Measurements from ENCODE around the gene ARL6IP4.

ARL6IP4 gene

DNA sequence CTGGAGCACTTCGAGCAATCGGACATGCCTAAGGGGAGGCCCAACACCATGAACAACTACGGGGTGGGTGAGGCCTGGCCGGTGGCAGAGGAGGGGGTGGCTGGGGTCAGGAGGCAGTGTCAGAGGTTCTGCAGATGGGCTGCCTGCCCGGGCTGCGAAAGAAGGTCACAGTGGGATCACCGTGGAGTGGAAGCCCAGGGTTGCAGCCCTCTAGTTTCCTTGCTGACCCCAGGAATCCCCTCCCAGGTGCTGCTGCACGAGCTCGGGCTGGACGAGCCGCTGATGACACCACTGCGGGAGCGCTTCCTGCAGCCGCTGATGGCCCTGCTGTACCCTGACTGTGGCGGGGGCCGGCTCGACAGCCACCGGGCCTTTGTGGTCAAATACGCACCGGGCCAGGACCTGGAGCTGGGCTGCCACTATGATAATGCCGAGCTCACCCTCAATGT, 1.9 kb upstream of the ARL6IP4 start:
- DNase-seq (ENCODE audit: low spot score): no peak

GRCh38 chr12:122979001-122979907, 1.2 kb upstream of the ARL6IP4 start:
- DNase-seq (ENCODE audit: low spot score): no peak

DNA sequence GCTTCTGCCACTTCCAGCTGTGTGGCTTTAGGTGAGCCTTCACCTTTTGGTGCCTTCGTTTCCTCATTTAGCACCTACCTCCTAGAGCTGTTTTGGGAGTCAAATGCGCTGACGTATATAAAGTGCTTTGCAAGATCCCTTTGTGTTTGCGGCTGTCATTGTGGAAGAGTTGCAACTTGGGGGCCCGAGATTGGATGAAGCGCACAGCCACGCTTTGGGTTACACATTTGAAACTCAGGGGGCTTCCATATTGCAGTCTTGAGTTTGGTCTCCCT, 636 bp upstream of the ARL6IP4 start:
- DNase-seq (ENCODE audit: low spot score): no peak

GRCh38 chr12:122981036-122981471, 573 bp downstream of the ARL6IP4 start:
- DNase-seq (ENCODE audit: low spot score): no peak

GRCh38 chr12:122981587-122982476, 1.4 kb downstream of the ARL6IP4 start:
- no peak for DNase-seq (ENCODE audit: low spot score)

GRCh38 chr12:122982477-122982815, 2.0 kb downstream of the ARL6IP4 start:
- no peak for DNase-seq (ENCODE audit: low spot score)

GRCh38 chr12:122982963-122983788, 2.7 kb downstream of the ARL6IP4 start:
- no peak for DNase-seq (ENCODE audit: low spot score)

DNA sequence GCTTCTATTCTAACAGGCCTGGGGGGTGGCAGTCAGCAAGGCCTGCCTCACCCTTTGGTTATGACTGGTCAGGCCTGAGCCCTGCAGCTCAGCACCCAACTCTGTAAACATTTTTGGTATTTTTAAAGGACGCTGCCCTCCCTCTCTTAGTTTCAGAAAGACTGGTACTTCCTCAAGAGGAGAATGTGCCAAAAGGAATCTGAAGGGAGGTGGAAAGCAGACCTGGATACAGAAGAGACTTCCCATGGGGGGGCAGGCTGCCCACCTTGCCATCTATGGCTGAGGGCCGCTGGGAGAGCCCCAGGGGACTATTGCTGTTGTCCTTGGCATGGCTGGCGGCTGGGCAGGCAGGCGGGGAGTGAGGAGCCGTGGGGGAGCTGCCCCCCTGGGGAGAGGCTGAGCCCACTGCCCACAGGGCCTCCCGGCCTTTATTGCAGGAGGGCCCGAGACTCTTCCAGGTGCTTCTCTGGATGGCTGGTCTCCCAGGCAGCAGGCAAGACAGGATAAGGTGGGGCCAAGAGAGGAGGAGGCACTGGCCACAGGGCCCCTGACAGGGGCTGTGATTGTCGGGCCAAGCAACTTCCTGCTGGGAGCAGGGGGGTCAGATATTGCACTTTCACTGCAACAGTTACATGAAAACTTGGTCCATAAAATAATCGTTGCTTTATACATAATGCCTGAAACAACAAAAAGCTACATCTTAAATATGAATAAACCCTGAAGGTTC, 3.5 kb downstream of the ARL6IP4 start:
- DNase-seq (ENCODE audit: low spot score): no peak

DNA sequence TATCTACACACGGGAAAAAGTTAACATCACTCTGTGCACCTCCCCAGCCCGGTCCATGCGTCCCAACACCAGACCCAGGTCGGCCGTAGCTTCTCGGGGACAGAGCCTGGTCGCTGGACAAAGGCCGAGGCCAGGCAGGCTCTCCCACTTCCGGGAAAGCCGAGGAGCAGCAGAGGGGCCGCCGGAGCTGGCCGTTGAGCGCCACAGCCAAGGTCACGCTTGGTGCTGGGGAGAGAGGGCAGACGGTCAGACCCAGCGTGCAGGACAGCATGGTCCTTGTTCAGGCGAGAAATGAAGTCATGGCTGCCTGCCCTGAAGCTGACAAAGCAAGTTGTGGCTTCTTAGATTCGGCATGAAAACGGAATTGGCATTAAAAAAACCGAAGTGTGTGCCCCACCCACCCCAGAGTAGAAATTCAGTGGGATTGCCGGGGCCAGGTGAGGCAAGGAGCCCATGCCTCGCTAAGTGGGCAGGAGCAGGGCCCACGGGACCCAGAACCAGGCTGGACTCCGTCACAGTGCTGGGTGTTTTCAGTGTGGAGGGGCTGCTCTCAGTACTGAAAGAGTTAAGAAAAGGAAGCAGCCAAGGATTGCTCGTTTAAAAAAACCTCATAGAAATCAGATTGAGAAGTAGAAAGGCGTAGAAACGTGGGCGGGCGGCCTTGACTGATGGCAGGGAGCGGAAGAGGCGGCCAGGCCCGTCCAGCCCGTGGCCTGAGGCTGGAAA, 4.3 kb downstream of the ARL6IP4 start:
- DNase-seq (ENCODE audit: low spot score): no peak

GRCh38 chr12:122985338-122986257, 5.1 kb downstream of the ARL6IP4 start:
- no peak for DNase-seq (ENCODE audit: low spot score)

DNA sequence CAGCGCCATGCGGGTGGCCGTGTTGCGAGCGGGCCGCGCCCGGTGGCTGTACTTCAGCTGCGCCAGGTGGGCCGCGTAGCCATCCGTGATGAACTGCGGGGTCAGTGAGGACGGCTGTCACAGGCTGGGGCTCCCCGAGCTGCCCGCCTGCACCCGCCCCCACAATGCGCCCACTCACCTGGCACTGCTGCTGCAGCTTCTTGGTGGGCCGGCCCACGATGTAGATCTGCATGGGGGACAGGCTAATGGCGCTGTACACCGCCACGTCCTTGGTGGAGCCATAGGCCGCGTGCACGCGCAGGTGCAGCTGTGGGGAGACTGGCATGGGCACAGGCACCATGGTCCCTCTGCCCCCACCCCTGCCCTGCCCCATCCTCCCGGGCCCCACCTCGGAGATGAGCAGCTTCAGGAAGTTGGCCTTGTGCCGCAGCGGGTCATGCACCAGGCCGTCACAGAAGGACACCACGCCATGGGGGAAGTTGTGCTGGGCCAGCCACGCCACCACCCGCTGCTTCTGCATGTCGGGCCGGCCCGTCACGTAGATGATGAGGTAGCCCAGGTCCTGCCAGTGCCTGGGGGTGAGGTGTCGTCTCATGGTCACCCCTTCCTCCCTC, 5.9 kb downstream of the ARL6IP4 start:
- no peak for DNase-seq (ENCODE audit: low spot score)

DNA sequence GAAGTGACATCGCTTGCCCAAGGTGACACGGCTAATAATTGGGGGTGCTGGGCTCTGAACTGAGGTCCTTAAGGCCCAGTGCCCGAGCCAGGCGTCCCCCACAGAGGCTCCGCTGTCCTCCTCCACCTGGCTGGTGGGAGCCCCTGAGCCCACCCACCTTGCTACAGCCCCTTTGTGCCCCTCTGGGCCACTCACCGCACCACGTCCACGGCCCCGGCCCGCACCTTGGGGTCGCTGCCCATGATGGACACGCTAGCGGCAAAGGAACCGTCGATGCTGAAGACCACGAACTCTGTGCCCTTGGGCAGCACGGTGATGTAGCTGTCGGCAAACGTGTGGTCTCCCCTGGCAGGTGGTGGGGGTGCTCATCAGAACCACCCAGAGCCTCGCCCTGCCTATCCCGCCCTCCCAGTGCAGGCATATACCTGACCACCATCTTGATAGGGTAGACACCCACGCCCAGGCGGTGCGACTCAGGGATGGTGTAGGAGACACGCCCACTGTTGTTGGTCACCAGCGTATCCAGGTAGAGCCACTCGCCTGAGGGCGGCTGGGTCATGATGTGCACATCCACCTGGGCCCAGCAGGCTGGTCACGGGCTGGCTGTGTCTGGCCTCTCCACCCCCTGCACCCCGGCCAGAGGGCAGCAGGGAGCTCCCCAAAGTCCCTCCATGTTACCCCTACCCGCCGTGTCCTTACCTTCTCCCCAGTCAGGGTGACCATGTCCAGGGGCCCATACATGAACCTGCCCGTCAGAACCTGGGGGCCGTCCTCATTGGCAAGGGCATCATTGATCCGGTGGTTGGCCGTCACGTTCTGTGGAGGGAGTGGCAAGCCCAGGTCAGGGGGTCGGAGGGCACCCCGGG, 6.8 kb downstream of the ARL6IP4 start:
- no peak for DNase-seq (ENCODE audit: low spot score)

GRCh38 chr12:122988036-122988435, 7.6 kb downstream of the ARL6IP4 start:
- DNase-seq (ENCODE audit: low spot score): no peak

GRCh38 chr12:122988612-122989212, 8.2 kb downstream of the ARL6IP4 start:
- DNase-seq (ENCODE audit: low spot score): no peak

DNA sequence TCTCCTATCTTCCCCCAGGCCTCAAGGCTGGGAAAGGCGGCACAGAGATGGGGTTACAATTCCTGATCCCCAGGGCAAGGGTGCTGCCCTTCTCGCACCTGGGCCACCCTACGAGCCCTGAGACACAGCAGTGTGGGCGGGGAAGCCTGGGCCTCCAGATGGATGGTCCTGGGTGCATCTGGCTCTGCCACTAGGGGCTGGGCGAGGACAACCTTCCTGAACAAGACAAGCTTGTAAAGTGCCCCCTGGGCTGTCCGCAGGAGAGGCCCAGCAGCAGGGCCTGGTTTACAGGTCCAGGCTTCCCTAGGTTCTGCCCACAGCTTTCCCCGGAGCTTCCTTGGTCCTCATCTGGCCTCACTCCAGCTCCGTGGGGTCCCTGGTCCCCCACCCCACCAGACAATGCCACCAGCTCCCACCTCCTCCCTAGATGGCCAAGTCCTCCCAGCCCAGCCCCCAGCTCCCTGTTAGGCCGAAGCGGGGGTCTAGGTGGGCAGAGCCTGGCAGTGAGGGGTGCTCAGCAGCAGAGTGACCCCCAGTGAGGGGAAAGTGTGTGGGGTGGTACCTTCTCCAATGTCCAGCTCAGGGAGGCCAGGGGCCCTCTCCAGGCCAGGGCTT, 8.9 kb downstream of the ARL6IP4 start:
- no peak for DNase-seq (ENCODE audit: low spot score)

DNA sequence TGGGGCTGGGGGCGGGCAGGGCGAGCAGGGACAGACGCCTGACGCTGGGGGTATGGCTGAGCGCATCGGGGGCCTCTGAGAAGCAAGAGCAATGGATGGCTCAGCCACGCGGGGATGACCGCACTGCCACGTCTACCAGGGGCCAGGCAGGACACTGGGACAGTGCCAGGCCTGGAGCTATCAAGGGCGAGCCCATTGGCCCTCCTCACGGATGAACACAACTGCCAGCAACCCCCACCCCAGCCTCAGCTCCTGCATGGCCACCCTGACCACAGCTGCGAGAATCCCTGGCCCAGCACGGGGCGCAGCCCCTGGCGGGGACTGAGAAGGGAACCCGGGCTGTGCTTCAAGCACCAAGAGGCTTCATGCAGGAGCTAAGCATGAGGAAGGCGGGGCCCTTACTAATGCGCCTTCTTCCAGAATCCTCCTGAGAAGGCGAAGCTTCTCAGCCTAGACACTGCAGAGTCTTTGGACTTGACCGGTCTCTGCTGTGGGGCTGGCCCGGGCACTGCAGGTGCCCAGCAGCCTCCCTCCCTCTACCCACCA, 9.5 kb downstream of the ARL6IP4 start:
- no peak for DNase-seq (ENCODE audit: low spot score)

GRCh38 chr12:122990561-122990960, 10.1 kb downstream of the ARL6IP4 start:
- DNase-seq (ENCODE audit: low spot score): no peak

All from ecto neural progenitor cell (in vitro differentiated cells).